ENCODE data around the gene RIMBP3C.

DNA sequence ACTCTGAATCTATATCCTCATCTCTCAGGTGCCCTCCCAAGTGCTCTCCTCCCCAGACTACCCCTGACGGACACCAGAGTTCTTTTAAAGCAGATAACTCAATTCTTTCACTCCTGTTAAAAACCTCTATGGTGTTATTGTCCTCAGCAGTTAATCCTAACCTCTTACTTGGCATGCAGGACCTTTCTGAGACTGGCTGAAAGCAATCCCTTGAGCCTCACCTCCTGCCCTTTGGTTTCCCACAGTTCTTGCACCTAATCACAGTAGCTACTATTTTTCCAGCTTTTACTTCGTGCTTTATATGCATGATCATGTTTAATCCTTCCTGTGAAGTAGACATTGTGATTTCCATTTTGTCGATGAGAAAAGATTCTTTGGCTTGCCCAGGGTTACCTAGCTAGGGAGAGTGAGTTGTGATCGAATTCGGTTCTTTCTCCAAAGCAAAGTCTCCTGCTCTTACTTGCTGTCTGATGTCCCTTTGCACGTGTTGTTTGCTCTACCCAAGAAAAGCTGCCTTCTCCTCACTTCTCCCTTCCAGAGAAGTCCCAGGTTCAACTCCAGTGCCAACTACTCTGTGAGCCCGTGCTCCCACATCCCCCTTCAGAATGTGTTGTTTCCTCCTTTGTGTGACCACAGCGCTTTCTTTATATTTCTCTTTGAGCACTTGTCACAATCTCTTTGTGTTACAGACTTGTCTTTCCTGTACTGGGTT lies 18.4 kb upstream of the RIMBP3C start:
- TF ChIP-seq, protein P1, sequence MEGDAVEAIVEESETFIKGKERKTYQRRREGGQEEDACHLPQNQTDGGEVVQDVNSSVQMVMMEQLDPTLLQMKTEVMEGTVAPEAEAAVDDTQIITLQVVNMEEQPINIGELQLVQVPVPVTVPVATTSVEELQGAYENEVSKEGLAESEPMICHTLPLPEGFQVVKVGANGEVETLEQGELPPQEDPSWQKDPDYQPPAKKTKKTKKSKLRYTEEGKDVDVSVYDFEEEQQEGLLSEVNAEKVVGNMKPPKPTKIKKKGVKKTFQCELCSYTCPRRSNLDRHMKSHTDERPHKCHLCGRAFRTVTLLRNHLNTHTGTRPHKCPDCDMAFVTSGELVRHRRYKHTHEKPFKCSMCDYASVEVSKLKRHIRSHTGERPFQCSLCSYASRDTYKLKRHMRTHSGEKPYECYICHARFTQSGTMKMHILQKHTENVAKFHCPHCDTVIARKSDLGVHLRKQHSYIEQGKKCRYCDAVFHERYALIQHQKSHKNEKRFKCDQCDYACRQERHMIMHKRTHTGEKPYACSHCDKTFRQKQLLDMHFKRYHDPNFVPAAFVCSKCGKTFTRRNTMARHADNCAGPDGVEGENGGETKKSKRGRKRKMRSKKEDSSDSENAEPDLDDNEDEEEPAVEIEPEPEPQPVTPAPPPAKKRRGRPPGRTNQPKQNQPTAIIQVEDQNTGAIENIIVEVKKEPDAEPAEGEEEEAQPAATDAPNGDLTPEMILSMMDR (conservative IDR thresholded peaks at IDR 0.05; ENCODE audit: low read depth, low read length) = no peak
- TF ChIP-seq EZH2 (IDR thresholded peaks at IDR 0.05; ENCODE audit: borderline replicate concordance, low read depth, low read length, poor library complexity, severe bottlenecking) = no peak
